ENCODE results near the gene FBXW8. TPM values are rescaled to one million over a fixed set of nuclear protein-coding genes. Genes with fewer than 3 reads are reported as not detected.
"Not testable (repeated sequence)": the region's sequence is repeated elsewhere in the genome, so short reads cannot be mapped to it uniquely, and the experiment has no call there.

FBXW8 gene
- total RNA-seq, 1 donor from 2014 or later: 6.8 TPM

- no peak for DNase-seq (ENCODE audit: low read depth in 2 of 2)
Observed at GRCh38 chr12:117053050-117053400, 142.3 kb downstream of the FBXW8 start.

GRCh38 chr12:117053597-117054201 is 142.9 kb downstream of the FBXW8 start:
- DNase-seq (ENCODE audit: low read depth in 2 of 2): no peak

DNA sequence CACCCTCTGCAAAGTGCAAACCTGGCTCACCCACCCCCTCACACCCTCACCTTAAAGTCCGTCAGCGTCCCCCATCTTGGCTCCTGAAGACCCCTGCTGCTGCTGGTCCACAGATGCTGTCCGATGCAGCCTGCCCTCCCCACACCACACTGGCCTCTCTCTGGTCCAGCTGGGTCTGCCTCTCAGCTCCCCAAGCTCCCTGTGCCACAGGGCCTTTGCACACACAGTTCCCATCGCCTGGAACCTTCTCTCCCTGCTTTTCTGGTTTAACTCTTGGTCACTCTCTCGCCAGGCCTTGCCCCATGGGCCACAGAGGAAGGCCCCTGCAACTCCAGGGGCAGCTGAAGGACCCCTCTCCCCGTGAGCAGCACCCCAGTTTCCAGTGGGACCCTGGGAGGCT is 143.5 kb downstream of the FBXW8 start:
- no peak for DNase-seq (ENCODE audit: low read depth in 2 of 2)

GRCh38 chr12:117057626-117058025 is 146.9 kb downstream of the FBXW8 start:
- not testable (repeated sequence) for DNase-seq (ENCODE audit: low read depth in 2 of 2)

DNA sequence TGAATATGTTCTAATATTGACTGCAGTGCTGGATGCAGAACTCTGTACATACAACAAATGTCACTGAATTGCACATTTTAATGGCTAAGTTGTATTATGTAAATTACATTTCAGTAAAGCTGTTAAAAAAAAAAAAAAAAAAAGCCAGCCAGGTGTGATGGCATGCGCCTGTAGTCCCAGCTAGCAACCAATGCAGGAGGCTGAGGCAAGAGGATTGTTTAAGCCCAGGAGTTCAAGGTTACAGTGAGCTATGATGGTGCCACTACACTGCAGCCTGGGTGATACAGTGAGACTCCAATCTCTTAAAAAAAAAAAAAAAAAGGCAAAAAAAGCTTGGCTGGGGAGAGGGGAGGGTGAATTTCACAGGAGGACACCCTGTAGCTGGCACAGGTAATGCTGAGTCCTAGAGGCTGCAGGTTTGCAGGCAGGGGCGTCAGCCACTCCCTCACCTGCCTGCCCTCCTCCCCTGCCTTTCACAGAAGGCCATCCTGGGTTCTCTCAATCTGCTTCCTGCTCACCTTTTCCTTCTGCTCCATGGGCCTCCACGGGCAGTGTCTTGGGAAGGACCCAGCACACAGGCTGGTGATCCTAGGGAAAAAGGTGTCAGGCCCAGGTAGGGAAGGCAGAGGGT is 147.8 kb downstream of the FBXW8 start:
- DNase-seq (ENCODE audit: low read depth in 2 of 2): no peak

DNA sequence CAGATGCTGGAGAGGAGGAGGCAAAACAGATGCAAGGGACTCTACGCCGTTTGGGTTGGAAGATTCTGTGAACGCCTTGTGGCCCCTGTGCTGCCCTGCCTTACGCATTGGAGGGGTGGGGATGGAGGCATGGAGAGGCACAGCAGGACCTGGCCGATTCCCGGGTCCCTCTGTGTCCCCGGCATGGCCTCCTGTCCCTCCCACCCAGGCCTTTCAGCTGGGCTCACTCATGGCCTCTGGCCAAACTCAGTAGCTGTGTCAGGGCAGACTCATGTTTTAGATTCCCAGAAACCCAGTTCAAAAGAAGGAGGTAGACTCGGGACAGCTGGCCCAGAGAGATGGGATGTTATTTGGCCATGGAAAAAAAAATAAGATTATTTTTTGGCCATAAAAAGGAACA is 148.4 kb downstream of the FBXW8 start:
- no peak for DNase-seq (ENCODE audit: low read depth in 2 of 2)

- DNase-seq (ENCODE audit: low read depth in 2 of 2): no peak
Observed at GRCh38 chr12:117060246-117060928, 149.6 kb downstream of the FBXW8 start.

DNA sequence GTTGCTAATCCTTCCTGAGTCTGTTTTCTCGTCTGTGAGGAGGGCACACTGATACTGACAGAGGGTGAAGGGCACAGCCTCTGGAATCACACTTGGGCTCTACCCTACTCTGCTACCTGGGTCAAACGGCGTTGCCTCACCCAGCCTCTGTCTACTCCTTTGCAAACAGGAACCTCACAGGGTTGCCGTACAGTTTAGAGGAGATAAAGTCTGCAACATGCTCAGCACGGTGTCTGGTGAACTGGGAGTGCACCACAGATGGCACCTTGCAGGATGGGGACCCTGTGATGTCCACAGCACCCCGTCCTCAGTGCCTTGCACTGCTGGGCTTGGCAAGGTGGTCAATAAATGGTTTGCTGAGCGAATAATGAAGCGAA is 150.2 kb downstream of the FBXW8 start:
- DNase-seq (ENCODE audit: low read depth in 2 of 2): no peak

DNA sequence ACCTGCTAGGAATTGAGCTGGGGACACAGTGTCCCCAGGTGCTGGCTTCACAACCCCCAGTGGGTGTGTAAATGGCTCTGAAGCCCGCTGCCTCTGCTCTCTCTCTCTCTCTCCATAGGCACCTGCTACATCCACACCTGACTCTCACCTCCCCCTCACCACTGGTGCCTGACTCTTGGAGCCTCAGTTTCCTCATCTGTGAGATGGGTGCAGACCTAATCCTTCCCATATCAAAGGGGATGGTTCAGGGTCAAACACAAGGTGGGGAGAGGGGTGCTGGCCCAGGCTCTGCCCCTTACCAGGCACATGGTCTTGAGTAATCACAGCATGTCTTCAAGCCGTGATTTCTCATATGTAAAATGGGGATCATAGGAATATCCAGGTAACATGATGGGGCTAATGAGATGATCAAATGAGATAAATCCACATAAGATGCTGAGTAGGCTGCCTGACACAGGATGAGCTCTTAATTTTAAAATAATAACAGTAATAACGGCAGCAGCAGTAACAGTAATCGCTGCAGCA is 150.9 kb downstream of the FBXW8 start:
- DNase-seq (ENCODE audit: low read depth in 2 of 2): no peak

GRCh38 chr12:117063162-117063911 is 152.6 kb downstream of the FBXW8 start:
- DNase-seq (ENCODE audit: low read depth in 2 of 2): no peak

DNA sequence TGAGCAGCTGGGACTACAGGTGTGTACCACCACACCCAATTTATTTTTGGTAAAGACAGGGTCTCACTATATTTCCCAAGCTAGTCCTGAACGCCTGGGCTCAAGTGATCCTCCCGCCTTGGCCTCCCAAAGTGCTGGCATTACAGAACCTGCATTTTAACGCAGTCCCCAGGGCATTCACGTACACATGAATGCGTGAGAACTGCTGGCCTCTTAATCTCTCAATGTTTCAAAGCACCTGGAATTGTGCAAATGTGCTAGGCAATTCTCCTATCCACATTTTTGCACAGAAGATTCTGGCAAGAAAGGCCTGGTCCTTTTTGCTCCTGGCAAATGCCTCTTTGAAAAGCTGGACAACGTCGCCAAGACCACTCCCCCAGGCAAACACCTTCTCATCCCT is 153.3 kb downstream of the FBXW8 start:
- DNase-seq (ENCODE audit: low read depth in 2 of 2): no peak

- DNase-seq (ENCODE audit: low read depth in 2 of 2): no peak
Observed at GRCh38 chr12:117064596-117064995, 153.8 kb downstream of the FBXW8 start.

DNA sequence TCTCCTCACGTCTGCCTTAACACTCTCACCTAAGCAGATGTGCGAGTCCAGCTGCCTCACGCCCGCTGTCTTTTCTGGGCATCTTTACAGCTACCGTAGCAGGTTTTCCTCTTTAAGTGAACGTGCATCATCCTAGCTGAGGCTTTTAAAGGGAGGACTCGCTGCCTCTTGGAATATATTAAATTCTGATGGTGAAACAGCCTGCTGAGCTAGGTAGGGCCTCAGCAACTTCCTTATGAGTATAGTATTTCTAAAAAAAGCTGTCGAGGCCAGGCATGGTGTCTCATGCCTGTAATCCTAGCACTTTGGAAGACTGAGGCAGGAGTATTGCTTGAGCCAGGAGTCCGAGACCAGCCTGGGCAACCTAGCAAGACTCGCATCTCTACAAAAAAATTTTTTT is 156.3 kb downstream of the FBXW8 start:
- no peak for DNase-seq (ENCODE audit: low read depth in 2 of 2)

GRCh38 chr12:117067638-117068037 is 156.9 kb downstream of the FBXW8 start:
- DNase-seq (ENCODE audit: low read depth in 2 of 2): no peak

DNA sequence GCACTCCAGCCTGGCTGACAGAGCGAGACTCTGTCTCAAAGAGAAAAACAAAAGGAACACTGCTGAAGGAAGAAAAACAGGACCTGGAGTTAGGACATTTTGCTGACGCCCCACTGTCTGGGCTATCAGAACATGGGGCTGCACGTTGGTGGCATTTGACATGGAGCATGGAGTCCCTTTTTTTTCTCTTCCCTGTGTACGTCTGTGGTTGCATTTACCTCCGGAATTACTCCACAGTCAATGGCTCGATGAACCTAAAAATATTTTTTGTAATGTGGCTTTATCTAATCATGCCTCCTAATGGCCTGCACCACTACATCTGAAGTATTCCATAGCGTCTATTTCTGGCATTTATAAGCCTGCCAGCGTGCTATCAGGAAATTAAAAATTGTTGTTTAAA is 157.7 kb downstream of the FBXW8 start:
- DNase-seq (ENCODE audit: low read depth in 2 of 2): no peak

GRCh38 chr12:117069101-117069797 is 158.5 kb downstream of the FBXW8 start:
- DNase-seq (ENCODE audit: low read depth in 2 of 2): no peak

- peak in 1 of 2 donors; percentile 7 for DNase-seq (ENCODE audit: low read depth in 2 of 2)
Observed at GRCh38 chr12:117069926-117070900, 159.5 kb downstream of the FBXW8 start.

DNA sequence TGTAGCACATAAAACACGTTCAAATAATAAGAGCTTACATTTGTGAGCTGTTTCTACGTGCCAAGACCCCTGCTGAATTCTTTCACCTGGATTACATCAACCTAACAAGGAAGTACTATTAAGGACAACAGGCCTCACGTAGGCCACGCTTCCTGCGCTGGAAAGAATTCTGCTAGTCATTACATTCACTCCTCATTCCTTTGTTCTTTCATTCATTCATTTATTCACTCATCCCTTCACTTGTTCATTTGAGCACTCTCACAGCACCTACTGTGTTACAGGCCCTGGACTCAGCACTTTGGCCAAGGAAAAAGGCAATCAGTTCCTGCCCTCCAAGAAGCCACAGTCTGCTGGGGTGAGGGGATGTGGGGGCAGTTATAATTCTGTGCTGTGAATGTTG is 160.3 kb downstream of the FBXW8 start:
- no peak for DNase-seq (ENCODE audit: low read depth in 2 of 2)

DNA sequence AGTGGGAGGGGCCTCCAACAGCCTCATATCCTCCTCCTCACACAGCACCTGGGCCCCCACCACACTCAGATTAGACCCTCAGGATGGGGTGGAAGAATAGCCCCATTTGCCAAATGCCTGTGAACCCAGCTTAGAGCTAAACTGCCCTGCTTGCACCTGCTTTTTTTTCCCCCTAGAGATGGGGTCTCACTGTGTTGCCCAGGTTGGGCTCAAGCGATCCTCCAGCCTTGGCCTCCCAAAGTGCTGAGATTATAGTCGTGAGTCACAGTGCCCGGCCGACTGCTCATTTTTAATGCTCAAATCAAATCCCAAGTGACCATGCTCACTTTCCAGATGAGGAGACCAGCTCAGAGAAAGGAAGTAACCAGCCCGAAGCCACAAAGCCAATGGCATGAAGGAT is 161.4 kb downstream of the FBXW8 start:
- no peak for DNase-seq (ENCODE audit: low read depth in 2 of 2)

- DNase-seq (ENCODE audit: low read depth in 2 of 2): no peak
Observed at GRCh38 chr12:117072736-117073490, 162.2 kb downstream of the FBXW8 start.
